Loucy (cell line): ENCODE data around the gene JPH3.

Experiments
- H2AFZ ChIP-seq: fragments of 200-600 bp; sonication (generic); 2 replicates; pipeline ENCODE4 v1.6.0; 2016; ENCODE audit warnings: antibody characterized with exemption, mild to moderate bottlenecking, low read length, moderate library complexity
- H3F3A ChIP-seq: fragments of 200-600 bp; 2 replicates; pipeline ENCODE4 v1.6.0; 2016; ENCODE audit warnings: antibody characterized with exemption, low read depth, mild to moderate bottlenecking
- H3K27me3 ChIP-seq: fragments of 200-600 bp; sonication (generic); 2 replicates; pipeline ENCODE4 v1.6.1; 2014; ENCODE audit warnings: low read length, mild to moderate bottlenecking; ENCODE audit not compliant: insufficient read depth, poor library complexity, severe bottlenecking
- H3K36me3 ChIP-seq: fragments of 200-600 bp; sonication (generic); 2 replicates; pipeline ENCODE4 v1.6.1; 2016; ENCODE audit warnings: low read length; ENCODE audit not compliant: insufficient read depth
- H3K4me1 ChIP-seq: fragments of 200-600 bp; sonication (generic); 2 replicates; pipeline ENCODE4 v1.5.1; 2014; ENCODE audit warnings: low read length, mild to moderate bottlenecking; ENCODE audit not compliant: insufficient read depth, poor library complexity, severe bottlenecking
- H3K4me2 ChIP-seq: fragments of 200-600 bp; sonication (generic); 2 replicates; pipeline ENCODE4 v1.6.0; 2014; ENCODE audit warnings: antibody characterized with exemption, low read length, low read depth, mild to moderate bottlenecking; ENCODE audit not compliant: poor library complexity, severe bottlenecking
- H3K4me3 ChIP-seq: fragments of 200-600 bp; sonication (generic); 2 replicates; pipeline ENCODE4 v1.5.1; 2014; ENCODE audit warnings: low read length, mild to moderate bottlenecking, mixed read lengths; ENCODE audit not compliant: poor library complexity, severe bottlenecking
- H3K79me2 ChIP-seq: fragments of 200-600 bp; sonication (generic); 2 replicates; pipeline ENCODE4 v1.6.1; 2014; ENCODE audit warnings: low read length; ENCODE audit not compliant: insufficient read depth
- H3K9ac ChIP-seq: fragments of 200-600 bp; sonication (generic); 2 replicates; pipeline ENCODE4 v1.6.0; 2014; ENCODE audit warnings: mild to moderate bottlenecking, low read depth, low read length, moderate library complexity; ENCODE audit not compliant: poor library complexity, severe bottlenecking
- H3K9me2 ChIP-seq: fragments of 200-600 bp; sonication (generic); replicated peaks from 2 replicates; pipeline ENCODE4 v1.6.1; 2016; ENCODE audit warnings: low read depth, low read length, mixed read lengths
- H3K9me3 ChIP-seq: fragments of 200-600 bp; sonication (generic); 2 replicates; pipeline ENCODE4 v1.6.1; 2014; ENCODE audit warnings: mild to moderate bottlenecking, antibody characterized with exemption, low read length, low read depth; ENCODE audit not compliant: insufficient read depth
- H4K20me1 ChIP-seq: fragments of 200-600 bp; sonication (generic); 2 replicates; pipeline ENCODE4 v1.6.0; 2014; ENCODE audit warnings: antibody characterized with exemption, low read length, mild to moderate bottlenecking; ENCODE audit not compliant: insufficient read depth, poor library complexity, severe bottlenecking
- CTCF ChIP-seq: fragments of 200-600 bp; sonication (generic); conservative IDR thresholded peaks from 2 replicates; pipeline ENCODE4 v1.5.1; 2014; ENCODE audit warnings: mild to moderate bottlenecking, antibody characterized with exemption, low read length
- EZH2phosphoT487 ChIP-seq: fragments of 200-600 bp; IDR thresholded peaks from 2 replicates; pipeline ENCODE4 v1.6.1; 2018; ENCODE audit warnings: antibody characterized with exemption, mild to moderate bottlenecking, moderate library complexity, borderline replicate concordance

Gene JPH3

GRCh38 chr16:87684106-87684677, 81.9 kb downstream of the JPH3 start:
- Histone ChIP-seq H3K27me3 (no peaks in the 10 kb centered on the region), H3K79me2 (no peaks in the 10 kb centered on the region), H3K4me2 (no peak overlapping the region), H3F3A (no peaks in the 10 kb centered on the region), H3K9me2 (no peaks in the 10 kb centered on the region), H3K4me1 (no peaks in the 10 kb centered on the region), H2AFZ (no peak overlapping the region), H4K20me1 (no peaks in the 10 kb centered on the region), H3K9ac (no peak overlapping the region), H3K9me3 (no peaks in the 10 kb centered on the region), H3K36me3 (no peaks in the 10 kb centered on the region), H3K4me3 (no peak overlapping the region)
- TF ChIP-seq CTCF (no peak), EZH2phosphoT487 (no peak)

GRCh38 chr16:87684711-87685404, 82.5 kb downstream of the JPH3 start:
- H3K9me2 ChIP-seq: no peaks in the 10 kb centered on the region
- H3K4me1 ChIP-seq: no peaks in the 10 kb centered on the region
- H3K36me3 ChIP-seq: no peaks in the 10 kb centered on the region
- no peaks in the 10 kb centered on the region for H3F3A ChIP-seq
- no peaks in the 10 kb centered on the region for H3K9me3 ChIP-seq
- H3K9ac ChIP-seq: no peak overlapping the region
- no peak for TF ChIP-seq EZH2phosphoT487
- TF ChIP-seq CTCF: no peak
- no peak overlapping the region for H2AFZ ChIP-seq
- no peak overlapping the region for H3K4me2 ChIP-seq
- H3K4me3 ChIP-seq: no peak overlapping the region
- H3K27me3 ChIP-seq: no peaks in the 10 kb centered on the region
- H3K79me2 ChIP-seq: no peaks in the 10 kb centered on the region
- H4K20me1 ChIP-seq: no peaks in the 10 kb centered on the region

GRCh38 chr16:87685405-87685755, 83.1 kb downstream of the JPH3 start:
- H3K4me3 ChIP-seq: no peak overlapping the region
- no peak overlapping the region for H3K4me2 ChIP-seq
- H3K36me3 ChIP-seq: no peaks in the 10 kb centered on the region
- H3K4me1 ChIP-seq: no peaks in the 10 kb centered on the region
- H3K27me3 ChIP-seq: no peaks in the 10 kb centered on the region
- H3K79me2 ChIP-seq: no peaks in the 10 kb centered on the region
- H3K9ac ChIP-seq: no peak overlapping the region
- no peaks in the 10 kb centered on the region for H3K9me3 ChIP-seq
- H3F3A ChIP-seq: no peaks in the 10 kb centered on the region
- H3K9me2 ChIP-seq: no peaks in the 10 kb centered on the region
- TF ChIP-seq EZH2phosphoT487 (no peak), CTCF (no peak)
- H4K20me1 ChIP-seq: no peaks in the 10 kb centered on the region
- H2AFZ ChIP-seq: no peak overlapping the region
